ENCODE measurements around the gene PIEZO2.

PIEZO2 gene

DNA sequence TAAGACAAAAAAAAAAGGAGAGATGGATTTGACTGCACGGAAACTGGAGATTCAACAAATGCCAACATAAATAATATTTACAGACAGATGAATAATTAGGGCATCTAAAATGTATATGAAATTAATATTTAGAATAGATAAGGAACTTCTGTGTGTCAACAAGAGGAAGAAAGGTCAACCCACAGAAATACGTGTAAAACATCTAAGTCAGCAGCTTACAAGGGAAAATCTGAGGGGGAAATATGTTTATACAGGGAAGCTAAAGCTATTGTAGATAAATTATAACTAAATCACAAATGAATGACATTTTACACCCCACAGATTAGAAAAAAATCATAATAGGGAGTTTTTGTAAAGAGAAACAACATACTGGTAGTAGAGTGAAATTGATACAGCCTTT lies 159.9 kb downstream of the PIEZO2 start:
- DNase-seq (ENCODE audit: low read depth in 1 of 2, low spot score in 1 of 2), result no peak
- no peaks in the 10 kb centered on the region for H3K27me3 ChIP-seq (ENCODE audit: insufficient read depth, poor library complexity, severe bottlenecking)
- H3K4me3 ChIP-seq (replicated peaks; ENCODE audit: insufficient read depth, low read length), result no peak overlapping the region
- H3K27ac ChIP-seq (replicated peaks), result no peak overlapping the region
- TF ChIP-seq POLR2AphosphoS5 (IDR thresholded peaks at IDR 0.05; ENCODE audit: low read depth) (no peak), SPI1 (IDR thresholded peaks at IDR 0.05; ENCODE audit: borderline replicate concordance, low read depth) (no peak), GABPA (IDR thresholded peaks at IDR 0.05; ENCODE audit: low read depth) (no peak)
- TF ChIP-seq, protein P1, sequence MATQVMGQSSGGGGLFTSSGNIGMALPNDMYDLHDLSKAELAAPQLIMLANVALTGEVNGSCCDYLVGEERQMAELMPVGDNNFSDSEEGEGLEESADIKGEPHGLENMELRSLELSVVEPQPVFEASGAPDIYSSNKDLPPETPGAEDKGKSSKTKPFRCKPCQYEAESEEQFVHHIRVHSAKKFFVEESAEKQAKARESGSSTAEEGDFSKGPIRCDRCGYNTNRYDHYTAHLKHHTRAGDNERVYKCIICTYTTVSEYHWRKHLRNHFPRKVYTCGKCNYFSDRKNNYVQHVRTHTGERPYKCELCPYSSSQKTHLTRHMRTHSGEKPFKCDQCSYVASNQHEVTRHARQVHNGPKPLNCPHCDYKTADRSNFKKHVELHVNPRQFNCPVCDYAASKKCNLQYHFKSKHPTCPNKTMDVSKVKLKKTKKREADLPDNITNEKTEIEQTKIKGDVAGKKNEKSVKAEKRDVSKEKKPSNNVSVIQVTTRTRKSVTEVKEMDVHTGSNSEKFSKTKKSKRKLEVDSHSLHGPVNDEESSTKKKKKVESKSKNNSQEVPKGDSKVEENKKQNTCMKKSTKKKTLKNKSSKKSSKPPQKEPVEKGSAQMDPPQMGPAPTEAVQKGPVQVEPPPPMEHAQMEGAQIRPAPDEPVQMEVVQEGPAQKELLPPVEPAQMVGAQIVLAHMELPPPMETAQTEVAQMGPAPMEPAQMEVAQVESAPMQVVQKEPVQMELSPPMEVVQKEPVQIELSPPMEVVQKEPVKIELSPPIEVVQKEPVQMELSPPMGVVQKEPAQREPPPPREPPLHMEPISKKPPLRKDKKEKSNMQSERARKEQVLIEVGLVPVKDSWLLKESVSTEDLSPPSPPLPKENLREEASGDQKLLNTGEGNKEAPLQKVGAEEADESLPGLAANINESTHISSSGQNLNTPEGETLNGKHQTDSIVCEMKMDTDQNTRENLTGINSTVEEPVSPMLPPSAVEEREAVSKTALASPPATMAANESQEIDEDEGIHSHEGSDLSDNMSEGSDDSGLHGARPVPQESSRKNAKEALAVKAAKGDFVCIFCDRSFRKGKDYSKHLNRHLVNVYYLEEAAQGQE (IDR thresholded peaks at IDR 0.05; ENCODE audit: insufficient replicate concordance, low read depth), result no peak
- TF ChIP-seq, protein P2, sequence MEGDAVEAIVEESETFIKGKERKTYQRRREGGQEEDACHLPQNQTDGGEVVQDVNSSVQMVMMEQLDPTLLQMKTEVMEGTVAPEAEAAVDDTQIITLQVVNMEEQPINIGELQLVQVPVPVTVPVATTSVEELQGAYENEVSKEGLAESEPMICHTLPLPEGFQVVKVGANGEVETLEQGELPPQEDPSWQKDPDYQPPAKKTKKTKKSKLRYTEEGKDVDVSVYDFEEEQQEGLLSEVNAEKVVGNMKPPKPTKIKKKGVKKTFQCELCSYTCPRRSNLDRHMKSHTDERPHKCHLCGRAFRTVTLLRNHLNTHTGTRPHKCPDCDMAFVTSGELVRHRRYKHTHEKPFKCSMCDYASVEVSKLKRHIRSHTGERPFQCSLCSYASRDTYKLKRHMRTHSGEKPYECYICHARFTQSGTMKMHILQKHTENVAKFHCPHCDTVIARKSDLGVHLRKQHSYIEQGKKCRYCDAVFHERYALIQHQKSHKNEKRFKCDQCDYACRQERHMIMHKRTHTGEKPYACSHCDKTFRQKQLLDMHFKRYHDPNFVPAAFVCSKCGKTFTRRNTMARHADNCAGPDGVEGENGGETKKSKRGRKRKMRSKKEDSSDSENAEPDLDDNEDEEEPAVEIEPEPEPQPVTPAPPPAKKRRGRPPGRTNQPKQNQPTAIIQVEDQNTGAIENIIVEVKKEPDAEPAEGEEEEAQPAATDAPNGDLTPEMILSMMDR (IDR thresholded peaks at IDR 0.05; ENCODE audit: insufficient read depth, low read length), result no peak

DNA sequence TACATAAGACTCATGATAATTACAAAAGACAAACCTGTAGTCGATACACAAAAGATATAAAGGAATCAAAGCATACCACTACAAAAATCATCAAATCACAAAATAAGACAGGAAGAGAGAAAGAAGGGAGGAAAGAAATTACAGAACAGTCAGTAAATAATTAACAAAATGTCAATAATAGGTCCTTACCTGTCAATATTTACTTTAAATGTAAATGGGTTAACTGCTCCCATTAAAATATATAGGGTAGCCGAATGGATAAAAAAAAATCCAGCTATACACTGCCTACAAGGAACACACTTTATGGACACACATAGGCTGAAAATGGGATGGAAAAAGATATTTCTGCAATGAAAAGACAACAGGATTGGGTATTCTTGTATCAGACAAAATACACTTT lies 163.7 kb downstream of the PIEZO2 start:
- no peaks in the 10 kb centered on the region for H3K27me3 ChIP-seq (ENCODE audit: insufficient read depth, poor library complexity, severe bottlenecking)
- no peak for DNase-seq (ENCODE audit: low read depth in 1 of 2, low spot score in 1 of 2)
- H3K27ac ChIP-seq (replicated peaks), result no peak overlapping the region
- TF ChIP-seq, protein P1 (IDR thresholded peaks at IDR 0.05; ENCODE audit: insufficient replicate concordance, low read depth), result no peak
- no peak for TF ChIP-seq GABPA (IDR thresholded peaks at IDR 0.05; ENCODE audit: low read depth)
- no peak for TF ChIP-seq POLR2AphosphoS5 (IDR thresholded peaks at IDR 0.05; ENCODE audit: low read depth)
- TF ChIP-seq SPI1 (IDR thresholded peaks at IDR 0.05; ENCODE audit: borderline replicate concordance, low read depth), result no peak
- TF ChIP-seq, protein P2 (IDR thresholded peaks at IDR 0.05; ENCODE audit: insufficient read depth, low read length), result no peak
- H3K4me3 ChIP-seq (replicated peaks; ENCODE audit: insufficient read depth, low read length), result no peak overlapping the region

DNA sequence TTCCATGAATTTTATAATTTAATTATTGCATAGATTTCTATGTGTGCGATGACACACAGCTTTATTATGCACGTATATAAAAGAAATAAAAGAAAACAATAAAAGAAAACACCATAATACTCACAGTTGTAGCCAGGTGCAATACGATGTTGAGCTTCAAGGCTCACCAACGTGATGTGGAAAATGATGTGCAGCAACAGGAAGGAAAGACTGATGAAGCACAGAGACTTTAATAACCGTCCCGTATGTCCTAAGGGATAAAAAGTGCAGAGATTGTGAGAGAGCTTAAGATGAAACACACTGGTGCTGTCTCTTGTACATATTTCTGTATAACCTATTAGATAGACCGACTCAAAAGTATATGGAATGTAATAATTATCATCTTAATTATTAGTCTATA lies 170.0 kb downstream of the PIEZO2 start:
- H3K27ac ChIP-seq (replicated peaks), result no peak overlapping the region
- no peak for DNase-seq (ENCODE audit: low read depth in 1 of 2, low spot score in 1 of 2)
- H3K27me3 ChIP-seq (ENCODE audit: insufficient read depth, poor library complexity, severe bottlenecking), result peaks cover 2% of the 10 kb centered on the region
- TF ChIP-seq, protein P1 (IDR thresholded peaks at IDR 0.05; ENCODE audit: insufficient replicate concordance, low read depth), result no peak
- TF ChIP-seq POLR2AphosphoS5 (IDR thresholded peaks at IDR 0.05; ENCODE audit: low read depth) (no peak), SPI1 (IDR thresholded peaks at IDR 0.05; ENCODE audit: borderline replicate concordance, low read depth) (no peak), GABPA (IDR thresholded peaks at IDR 0.05; ENCODE audit: low read depth) (no peak)
- TF ChIP-seq, protein P2 (IDR thresholded peaks at IDR 0.05; ENCODE audit: insufficient read depth, low read length), result no peak
- no peak overlapping the region for H3K4me3 ChIP-seq (replicated peaks; ENCODE audit: insufficient read depth, low read length)
